Fibroblast of lung (primary cell): ENCODE data around the gene EBF4. TPM values are rescaled to one million over a fixed set of nuclear protein-coding genes. Genes with fewer than 3 reads are reported as not detected.

Source experiments
- DNase-seq, 2 donors: peaks; one replicate each; pipeline versions ENCODE4 v3.0.0 to v3.0.0-alpha.2; 2010; ENCODE audit warnings: low read depth in 2 of 2
- H2AFZ ChIP-seq: 2 replicates; pipeline ENCODE4 v1.5.1; 2012; ENCODE audit warnings: low read length, control low read depth, inconsistent platforms
- H3K27ac ChIP-seq: 2 replicates; pipeline ENCODE4 v1.5.1; 2011; ENCODE audit warnings: low read length, control low read depth; ENCODE audit not compliant: insufficient read depth
- H3K27me3 ChIP-seq: 2 replicates; pipeline ENCODE4 v1.5.1; 2011; ENCODE audit warnings: mild to moderate bottlenecking, low read length; ENCODE audit not compliant: control insufficient read depth, insufficient read depth
- H3K36me3 ChIP-seq: 2 replicates; pipeline ENCODE4 v1.5.1; 2011; ENCODE audit warnings: low read length; ENCODE audit not compliant: control insufficient read depth, insufficient read depth
- H3K4me1 ChIP-seq: 2 replicates; pipeline ENCODE4 v1.5.1; 2011; ENCODE audit warnings: low read length; ENCODE audit not compliant: control insufficient read depth, insufficient read depth; ENCODE audit errors: extremely low read depth
- H3K4me2 ChIP-seq: 2 replicates; pipeline ENCODE4 v1.5.1; 2011; ENCODE audit warnings: low read length, control low read depth; ENCODE audit not compliant: insufficient read depth; ENCODE audit errors: extremely low read depth
- H3K4me3 ChIP-seq, 4 experiments: fragments of 200-600 bp in 1 of 4; sonication (generic) in 1 of 4; replicated peaks in 1 of 4; 2 replicates each; pipeline ENCODE4 v1.5.1; 2011 to 2016; ENCODE audit warnings: low read length in 4 of 4, low read depth in 3 of 4, mild to moderate bottlenecking in 3 of 4, control low read depth in 2 of 4, inconsistent platforms in 1 of 4, mixed read lengths in 1 of 4; ENCODE audit not compliant: insufficient read depth in 1 of 4; ENCODE audit errors: control extremely low read depth in 1 of 4
- H3K79me2 ChIP-seq: 2 replicates; pipeline ENCODE4 v1.5.1; 2012; ENCODE audit warnings: mild to moderate bottlenecking, low read length, inconsistent platforms; ENCODE audit not compliant: control insufficient read depth, insufficient read depth
- H3K9ac ChIP-seq: 2 replicates; pipeline ENCODE4 v1.5.1; 2011; ENCODE audit warnings: mild to moderate bottlenecking, low read length, control low read depth; ENCODE audit not compliant: insufficient read depth
- H3K9me3 ChIP-seq: 2 replicates; pipeline ENCODE4 v1.5.1; 2012; ENCODE audit warnings: low read depth, low read length; ENCODE audit not compliant: control insufficient read depth, insufficient read depth
- H4K20me1 ChIP-seq: 2 replicates; pipeline ENCODE4 v1.5.1; 2011; ENCODE audit warnings: low read length; ENCODE audit not compliant: control insufficient read depth, insufficient read depth; ENCODE audit errors: extremely low read depth
- EZH2 ChIP-seq: IDR thresholded peaks from 2 replicates; pipeline ENCODE4 v1.5.1; 2012; ENCODE audit warnings: low read length, control low read depth, mild to moderate bottlenecking; ENCODE audit errors: missing control alignments
- polyA plus RNA-seq, 2 donors: library from polyadenylated mRNA; depleted of rRNA in 1 of 2; stranded (reverse) in 1 of 2; unstranded in 1 of 2; fragments of >200 nt; gene quantifications; 2 replicates each; pipeline ENCODE4 v1.2.1, GENCODE V29; 2011 to 2012; ENCODE audit warnings: missing spikeins in 1 of 2
- total RNA-seq: library from RNA; depleted of rRNA; stranded (reverse); fragments of >200 nt; gene quantifications from 2 replicates; pipeline ENCODE4 v1.2.1, GENCODE V29; 2014
- TF ChIP-seq, protein P1 (sequence below), 2 donors: IDR thresholded peaks in 1 of 2; conservative IDR thresholded peaks in 1 of 2; 1 replicate in 1 of 2; 2 replicates in 1 of 2; pipeline ENCODE4 v1.5.1; 2011 to 2012; ENCODE audit warnings: low read length in 2 of 2, control low read depth in 1 of 2, inconsistent platforms in 1 of 2, low read depth in 1 of 2, mild to moderate bottlenecking in 1 of 2

EBF4 gene
- total and polyA plus RNA-seq, 2 donors (not counting 1 experiment from before 2014, with no cell fraction given), result 0.35 to 0.99 TPM

DNA sequence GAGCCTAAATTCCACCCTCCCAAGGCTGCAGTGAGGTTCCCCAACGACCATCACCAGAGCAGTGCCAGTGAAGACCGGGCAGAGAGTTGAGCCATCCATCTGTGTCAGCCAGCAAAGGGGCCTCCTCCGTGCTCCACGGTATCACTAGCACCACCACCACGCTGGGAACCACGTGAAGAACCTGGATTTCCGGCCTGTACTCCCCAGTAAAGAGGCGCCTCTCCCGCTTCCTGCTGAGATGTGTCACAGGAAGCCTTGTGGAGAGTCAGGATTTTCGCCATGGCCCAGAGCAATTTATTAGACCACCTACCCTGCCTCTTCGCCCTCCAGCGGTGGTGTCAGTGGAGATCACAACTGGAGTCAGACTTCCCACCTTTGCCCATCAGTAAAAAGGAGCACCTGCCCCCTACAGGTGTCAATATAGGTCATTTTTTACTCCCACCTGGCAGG, 79.1 kb downstream of the EBF4 start:
- Histone ChIP-seq H4K20me1 (no peaks in the 10 kb centered on the region), H3K4me1 (no peaks in the 10 kb centered on the region), H3K36me3 (no peaks in the 10 kb centered on the region), H3K4me3 (no peak overlapping the region), H3K4me2 (no peak overlapping the region), H3K9me3 (no peaks in the 10 kb centered on the region), H3K27me3 (peaks cover 10% of the 10 kb centered on the region), H2AFZ (no peak overlapping the region), H3K79me2 (no peaks in the 10 kb centered on the region), H3K27ac (no peak overlapping the region), H3K9ac (no peak overlapping the region)
- DNase-seq, result peak in 1 of 2 donors; percentile 9
- no peak for TF ChIP-seq EZH2
- TF ChIP-seq, protein P1, sequence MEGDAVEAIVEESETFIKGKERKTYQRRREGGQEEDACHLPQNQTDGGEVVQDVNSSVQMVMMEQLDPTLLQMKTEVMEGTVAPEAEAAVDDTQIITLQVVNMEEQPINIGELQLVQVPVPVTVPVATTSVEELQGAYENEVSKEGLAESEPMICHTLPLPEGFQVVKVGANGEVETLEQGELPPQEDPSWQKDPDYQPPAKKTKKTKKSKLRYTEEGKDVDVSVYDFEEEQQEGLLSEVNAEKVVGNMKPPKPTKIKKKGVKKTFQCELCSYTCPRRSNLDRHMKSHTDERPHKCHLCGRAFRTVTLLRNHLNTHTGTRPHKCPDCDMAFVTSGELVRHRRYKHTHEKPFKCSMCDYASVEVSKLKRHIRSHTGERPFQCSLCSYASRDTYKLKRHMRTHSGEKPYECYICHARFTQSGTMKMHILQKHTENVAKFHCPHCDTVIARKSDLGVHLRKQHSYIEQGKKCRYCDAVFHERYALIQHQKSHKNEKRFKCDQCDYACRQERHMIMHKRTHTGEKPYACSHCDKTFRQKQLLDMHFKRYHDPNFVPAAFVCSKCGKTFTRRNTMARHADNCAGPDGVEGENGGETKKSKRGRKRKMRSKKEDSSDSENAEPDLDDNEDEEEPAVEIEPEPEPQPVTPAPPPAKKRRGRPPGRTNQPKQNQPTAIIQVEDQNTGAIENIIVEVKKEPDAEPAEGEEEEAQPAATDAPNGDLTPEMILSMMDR (conservative IDR thresholded peaks at IDR 0.05 in 1 of 2, IDR thresholded peaks at IDR 0.05 in 1 of 2; ENCODE audit: low read depth in 1 of 2, low read length in 2 of 2), result no peak

DNA sequence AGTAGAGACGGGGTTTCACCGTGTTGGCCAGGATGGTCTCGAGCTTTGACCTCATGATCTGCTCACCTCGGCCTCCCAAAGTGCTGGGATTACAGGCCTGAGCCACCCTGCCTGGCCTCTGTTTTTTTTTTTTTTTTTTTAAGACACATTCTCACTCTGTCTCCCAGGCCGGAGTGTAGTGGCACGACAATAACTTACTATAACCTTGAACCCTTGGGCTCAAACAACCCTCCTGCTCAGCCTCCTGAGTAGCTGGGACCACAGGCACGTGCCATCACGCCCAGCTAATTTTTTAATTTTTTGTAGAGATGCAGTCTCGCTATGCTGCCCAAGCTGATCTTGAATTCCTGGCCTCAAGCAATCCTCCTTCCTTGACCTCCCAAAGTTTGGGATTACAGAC, 81.2 kb downstream of the EBF4 start:
- no peak overlapping the region for H2AFZ ChIP-seq
- H3K9me3 ChIP-seq, result no peaks in the 10 kb centered on the region
- TF ChIP-seq EZH2, result no peak
- TF ChIP-seq, protein P1 (conservative IDR thresholded peaks at IDR 0.05 in 1 of 2, IDR thresholded peaks at IDR 0.05 in 1 of 2; ENCODE audit: low read depth in 1 of 2, low read length in 2 of 2), result no peak
- H4K20me1 ChIP-seq, result no peaks in the 10 kb centered on the region
- H3K4me1 ChIP-seq, result no peaks in the 10 kb centered on the region
- no peak overlapping the region for H3K9ac ChIP-seq
- no peaks in the 10 kb centered on the region for H3K36me3 ChIP-seq
- no peaks in the 10 kb centered on the region for H3K79me2 ChIP-seq
- no peak for DNase-seq
- H3K27me3 ChIP-seq, result peaks cover 4% of the 10 kb centered on the region
- no peak overlapping the region for H3K27ac ChIP-seq
- H3K4me3 ChIP-seq, result no peak overlapping the region
- H3K4me2 ChIP-seq, result no peak overlapping the region

DNA sequence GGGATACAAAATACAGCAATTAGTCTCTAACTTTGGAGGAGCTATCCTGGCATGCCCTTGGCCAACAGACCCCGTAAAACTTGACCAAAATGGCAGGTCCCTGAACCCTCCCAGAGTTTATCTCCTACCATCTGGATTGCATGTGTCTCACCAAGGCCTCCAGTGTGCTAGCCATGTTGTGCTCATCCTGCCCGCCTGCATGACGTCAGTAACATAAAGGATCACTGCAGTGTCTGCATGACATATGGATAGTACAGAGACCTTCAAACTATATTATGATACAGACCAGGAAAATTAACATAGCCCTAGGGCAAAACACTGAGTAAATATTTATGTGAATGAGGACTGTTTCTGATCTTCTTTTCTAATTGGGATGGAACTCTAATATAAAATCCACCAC, 82.6 kb downstream of the EBF4 start:
- H3K27ac ChIP-seq, result no peak overlapping the region
- H3K79me2 ChIP-seq, result no peaks in the 10 kb centered on the region
- no peaks in the 10 kb centered on the region for H3K4me1 ChIP-seq
- no peak overlapping the region for H3K4me3 ChIP-seq
- DNase-seq, result no peak
- H3K9me3 ChIP-seq, result no peaks in the 10 kb centered on the region
- H3K4me2 ChIP-seq, result no peak overlapping the region
- H3K27me3 ChIP-seq, result no peaks in the 10 kb centered on the region
- no peaks in the 10 kb centered on the region for H4K20me1 ChIP-seq
- no peak overlapping the region for H3K9ac ChIP-seq
- TF ChIP-seq, protein P1 (conservative IDR thresholded peaks at IDR 0.05 in 1 of 2, IDR thresholded peaks at IDR 0.05 in 1 of 2; ENCODE audit: low read depth in 1 of 2, low read length in 2 of 2), result no peak
- TF ChIP-seq EZH2, result no peak
- no peaks in the 10 kb centered on the region for H3K36me3 ChIP-seq
- no peak overlapping the region for H2AFZ ChIP-seq
